Activated T-cell treated with anti-CD3 and anti-CD28 coated beads, Interleukin-2, amount 50 U/mL, for 1 hour (primary cell): ENCODE results near the gene HASPIN.

Experiments
- DNase-seq: peaks from one replicate; pipeline ENCODE4 v3.0.0-alpha.2; 2020

HASPIN gene

DNA sequence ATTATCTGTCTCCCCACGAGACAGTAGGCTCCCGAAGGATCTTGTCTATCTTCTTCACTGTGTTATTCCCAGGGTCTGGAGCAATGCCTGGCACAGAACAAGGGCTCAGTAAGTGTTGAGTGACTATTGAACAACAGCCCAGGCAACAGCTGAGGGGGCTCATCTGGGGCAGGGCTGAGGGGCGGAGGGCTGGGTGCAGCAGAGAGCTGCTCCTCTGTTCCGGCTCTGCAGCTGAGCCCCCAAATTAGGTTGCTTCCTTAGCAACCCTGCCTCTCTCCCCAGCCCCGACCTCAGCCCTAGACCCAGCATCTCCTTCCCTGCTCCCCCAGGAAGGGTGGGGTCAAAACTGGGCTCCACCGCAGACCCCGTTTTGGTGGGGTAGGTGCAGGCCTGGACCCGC, 45.1 kb downstream of the HASPIN start:
- no peak for DNase-seq

DNA sequence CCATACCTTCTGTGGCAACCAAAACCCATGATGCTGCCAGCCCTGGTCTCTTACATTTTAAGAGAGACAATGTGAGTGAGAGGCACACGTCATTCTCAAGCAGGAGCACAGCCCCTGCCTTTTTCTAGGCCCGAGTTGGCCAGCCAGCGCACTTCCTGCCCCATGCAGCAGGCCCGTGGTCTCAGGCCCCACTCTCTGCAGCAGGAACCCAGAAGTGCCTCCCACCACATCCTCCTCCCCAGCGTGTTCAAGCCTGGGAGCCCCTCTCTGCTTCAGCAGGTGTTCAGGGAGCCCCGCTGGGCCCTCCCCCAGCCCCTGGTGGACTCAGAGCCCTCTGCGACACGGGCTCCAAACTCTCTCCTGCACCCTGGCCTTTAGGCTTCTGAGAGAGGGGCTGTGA, 46.8 kb downstream of the HASPIN start:
- peak; percentile 53 for DNase-seq

DNA sequence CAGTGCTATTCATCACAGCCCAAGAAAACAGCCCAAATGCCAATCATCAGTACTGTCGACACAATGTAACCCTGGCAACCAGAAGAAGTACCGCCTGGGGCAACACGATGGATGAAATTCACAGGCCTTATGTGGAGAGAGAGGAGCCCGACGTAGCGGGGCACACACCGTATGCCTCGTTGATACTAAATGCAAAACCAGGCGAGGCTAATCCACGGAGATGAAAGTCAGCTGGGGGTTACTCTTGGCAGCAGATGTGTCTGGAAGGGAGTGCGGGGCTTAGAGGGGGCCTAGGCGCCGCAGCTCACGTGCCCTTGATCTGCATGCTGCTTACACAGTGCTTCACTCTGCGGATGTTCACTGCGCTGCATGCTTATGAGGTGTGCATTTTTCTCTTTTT, 47.4 kb downstream of the HASPIN start:
- DNase-seq: peak; percentile 56

DNA sequence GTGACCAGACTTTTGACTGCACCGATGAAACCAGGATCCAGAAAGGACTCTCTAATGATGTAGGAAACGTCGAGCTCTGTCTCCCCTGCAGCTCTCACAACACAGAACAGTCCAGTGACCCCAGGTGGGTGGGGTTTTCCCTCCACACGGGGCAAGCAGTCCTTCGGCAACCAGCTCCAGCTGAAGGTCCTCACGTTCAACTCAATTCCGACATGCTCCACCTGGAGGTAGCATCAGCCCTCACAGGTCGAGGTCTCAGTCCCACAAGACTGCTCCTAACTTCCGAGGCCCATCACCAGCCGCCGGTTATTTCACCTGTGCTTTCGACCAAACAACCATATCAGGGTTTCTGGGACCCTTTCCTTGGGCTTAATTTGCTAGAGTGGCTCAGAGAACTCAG, 49.1 kb downstream of the HASPIN start:
- DNase-seq: no peak

DNA sequence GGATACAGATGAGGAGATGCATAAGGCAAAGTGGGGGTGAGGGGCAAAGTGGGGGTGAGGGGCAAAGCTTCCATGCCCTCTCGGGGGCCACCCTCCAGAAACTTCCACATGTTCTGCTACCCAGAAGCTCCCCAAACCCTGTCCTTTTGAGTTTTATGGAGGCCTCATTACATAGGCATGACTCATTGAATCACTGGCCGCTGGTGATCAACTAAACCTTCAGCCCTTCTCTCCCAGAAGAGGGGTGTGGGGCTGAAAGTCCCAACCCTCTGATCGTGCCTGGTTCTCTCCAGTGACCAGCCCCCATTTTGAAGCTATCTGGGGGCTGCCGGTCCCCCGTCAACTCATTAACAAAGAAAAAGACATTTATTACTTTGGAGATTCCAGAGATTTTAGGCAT, 49.8 kb downstream of the HASPIN start:
- DNase-seq: no peak

DNA sequence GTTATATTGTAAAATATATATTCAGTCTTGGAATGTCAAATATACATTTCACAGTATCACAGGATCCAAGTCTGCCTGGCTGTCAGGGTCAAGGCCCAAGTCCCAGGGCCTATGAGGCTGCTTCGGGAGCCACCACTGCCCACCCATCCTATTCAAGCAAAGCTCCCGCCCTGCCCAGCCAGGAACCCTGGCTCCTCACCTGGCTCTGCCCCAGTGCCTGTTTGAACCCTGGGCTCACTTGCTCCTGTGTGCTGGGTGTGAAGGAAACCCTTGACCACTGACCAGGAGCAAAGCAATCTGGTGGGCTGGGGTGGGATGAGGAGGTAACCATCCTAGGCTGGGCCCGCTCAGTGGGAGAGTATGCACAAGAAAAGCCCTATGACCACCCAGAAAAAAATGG, 50.3 kb downstream of the HASPIN start:
- DNase-seq: no peak
